HepG2 (cell line): Measurements from ENCODE around the gene TCF25. TPM values are rescaled to one million over a fixed set of nuclear protein-coding genes. Genes with fewer than 3 reads are reported as not detected.
"Not testable (repeated sequence)": the region's sequence is repeated elsewhere in the genome, so short reads cannot be mapped to it uniquely, and the experiment has no call there.

Source experiments
- ATAC-seq: fragments of 200-7000 bp; cut with Tn5 transposase; 3 replicates; pipeline ENCODE4 v1.9.1; 2020; ENCODE audit warnings: mild to moderate bottlenecking, moderate library complexity
- BruUV-seq: library from RNA; stranded (reverse); fragments of 400-500 nt; replicated peaks from 2 replicates; lab custom pipeline; 2021; lab: Mats Ljungman, UMichigan
- CTCF ChIA-PET: fragments of 300-600 bp; formaldehyde crosslinking; extraction: SDS; loops from one replicate; lab custom pipeline; 2021; ENCODE audit warnings: low total read pairs, inconsistent platforms, low intra/inter-chr PET ratio; lab: Yijun Ruan, JAX
- POLR2A ChIA-PET: fragments of 350-600 bp; sonication (Branson Sonifier 250); formaldehyde crosslinking; loops from one replicate; lab custom pipeline; 2020; ENCODE audit warnings: antibody characterized with exemption, inconsistent platforms; lab: Yijun Ruan, JAX
- DNase-seq: peaks from one replicate; pipeline ENCODE4 v3.0.0-alpha.2; 2015; ENCODE audit warnings: low spot score
- FAIRE-seq: peaks from 3 replicates; lab custom pipeline; 2011; peaks lifted over from hg19 to GRCh38; lab: Jason Lieb, UNC
- H2AFZ ChIP-seq: one replicate; pipeline ENCODE4 v1.6.1; 2011; ENCODE audit warnings: low read length, inconsistent platforms
- H3K27ac ChIP-seq: fragments of 300-600 bp; 3 replicates; pipeline ENCODE4 v1.8.0; 2011; ENCODE audit warnings: mixed run types, mild to moderate bottlenecking, mixed read lengths, low read length, inconsistent platforms; ENCODE audit not compliant: insufficient read depth; ENCODE audit errors: extremely low read length
- H3K27me3 ChIP-seq, 2 experiments: fragments of 200-600 bp in 1 of 2; 2 replicates in 1 of 2; 3 replicates in 1 of 2; pipeline versions ENCODE4 v1.6.0 to v1.8.0; 2011; ENCODE audit warnings: low read length in 2 of 2, mild to moderate bottlenecking in 2 of 2, moderate library complexity in 2 of 2, inconsistent platforms in 1 of 2; ENCODE audit not compliant: insufficient read depth in 2 of 2, control insufficient read depth in 1 of 2
- H3K36me3 ChIP-seq, 2 experiments: fragments of 200-600 bp in 1 of 2; replicated peaks in 1 of 2; 2 replicates in 1 of 2; 3 replicates in 1 of 2; pipeline versions ENCODE4 v1.5.1 to v1.8.0; 2011; ENCODE audit warnings: low read length in 2 of 2, inconsistent platforms in 1 of 2; ENCODE audit not compliant: insufficient read depth in 2 of 2, control insufficient read depth in 1 of 2
- H3K4me1 ChIP-seq: 2 replicates; pipeline ENCODE4 v1.5.1; 2012; ENCODE audit warnings: low read length, inconsistent platforms; ENCODE audit not compliant: insufficient read depth
- H3K4me2 ChIP-seq: 2 replicates; pipeline ENCODE4 v1.6.0; 2011; ENCODE audit warnings: low read depth, low read length, inconsistent platforms
- H3K4me3 ChIP-seq, 3 experiments: fragments of 200-600 bp in 1 of 3; sonication (generic), shearing (Covaris generic) in 1 of 3; replicated peaks in 1 of 3; 2 replicates each; pipeline ENCODE4 v1.5.1; 2011 to 2016; ENCODE audit warnings: low read length in 3 of 3, inconsistent platforms in 2 of 3, low read depth in 2 of 3, mild to moderate bottlenecking in 2 of 3, control low read depth in 1 of 3, mixed read lengths in 1 of 3; ENCODE audit not compliant: insufficient read depth in 1 of 3
- H3K79me2 ChIP-seq: one replicate; pipeline ENCODE4 v1.6.1; 2011; ENCODE audit warnings: low read length, inconsistent platforms; ENCODE audit not compliant: insufficient read depth
- H3K9ac ChIP-seq: 2 replicates; pipeline ENCODE4 v1.6.0; 2011; ENCODE audit warnings: mild to moderate bottlenecking, low read depth, low read length, inconsistent platforms; ENCODE audit not compliant: insufficient read depth
- H3K9me3 ChIP-seq: 2 replicates; pipeline ENCODE4 v1.5.1; 2012; ENCODE audit warnings: mild to moderate bottlenecking, low read length
- H4K20me1 ChIP-seq: 2 replicates; pipeline ENCODE4 v1.6.0; 2011; ENCODE audit warnings: inconsistent platforms, mild to moderate bottlenecking, low read length, moderate library complexity; ENCODE audit not compliant: insufficient read depth
- AGO2 ChIP-seq: fragments of 200-400 bp; formaldehyde crosslinking; optimal IDR thresholded peaks from 2 replicates; pipeline ENCODE3; 2017; ENCODE audit warnings: mild to moderate bottlenecking, low read depth, low read length, moderate library complexity
- FOXA1 ChIP-seq, 2 experiments: fragments of 450-650 bp in 1 of 2; sonication (generic) in 1 of 2; formaldehyde crosslinking in 1 of 2; IDR thresholded peaks; 2 replicates each; pipeline versions ENCODE4 v1.4.0 to v1.6.1; 2016 to 2020; ENCODE audit warnings: missing genetic modification reagents in 1 of 2
- POLR2AphosphoS5 ChIP-seq: IDR thresholded peaks from 2 replicates; pipeline ENCODE4 v1.6.1; 2012; ENCODE audit warnings: low read depth, low read length
- RBFOX2 ChIP-seq: fragments of 200-400 bp; formaldehyde crosslinking; IDR thresholded peaks from 2 replicates; pipeline ENCODE4 v1.6.1; 2017; ENCODE audit warnings: low read depth, mild to moderate bottlenecking, low read length
- RBM22 ChIP-seq: fragments of 200-400 bp; formaldehyde crosslinking; optimal IDR thresholded peaks from 2 replicates; pipeline ENCODE3; 2017; ENCODE audit warnings: mild to moderate bottlenecking, low read length, moderate library complexity
- ZNF121 ChIP-seq: sonication (generic); formaldehyde crosslinking; IDR thresholded peaks from 2 replicates; pipeline ENCODE4 v1.5.0; 2020; ENCODE audit warnings: mild to moderate bottlenecking, missing genetic modification reagents
- WGBS: methylation state at CpG from one replicate; pipeline ENCODE4 v1.1.6; 2017; ENCODE audit warnings: low lambda C conversion rate; 5-methylcytosine and 5-hydroxymethylcytosine counted together
- in situ Hi-C: cut with HindIII; loops from 2 replicates; pipeline ENCODE4 v1.10.0; 2017; ENCODE audit warnings: low pct_unique_long_range_greater_than_20kb; ENCODE audit not compliant: extremely low pct_ligation_motif_present
- intact Hi-C: fragments of 100-400 bp; cut with micrococcal nuclease; formaldehyde crosslinking; loops from one replicate; pipeline ENCODE4 v1.10.0; 2022; ENCODE audit not compliant: unreplicated experiment
- polyA plus RNA-seq, 8 experiments: library from polyadenylated mRNA; depleted of rRNA in 3 of 8; stranded (reverse) in 7 of 8; unstranded in 1 of 8; fragments of >200 nt; fragmentation: Illumina TruSeq in 4 of 8; extraction: Trizol in 4 of 8; gene quantifications; 2 replicates each; pipeline versions ENCODE4 v1.2.1 to v1.2.3, GENCODE V29; 2011 to 2016; ENCODE audit warnings: low read depth in 4 of 8, missing spikeins in 1 of 8, mixed read lengths in 1 of 8; ENCODE audit not compliant: insufficient read depth in 1 of 8
- total RNA-seq, 5 experiments: library from RNA; depleted of rRNA; stranded (reverse); fragments of >200 nt; fragmentation: Illumina TruSeq; extraction: Trizol; gene quantifications; 2 replicates each; pipeline ENCODE4 v1.2.3, GENCODE V29; 2016; ENCODE audit warnings: low read depth in 1 of 5
- TF ChIP-seq, protein P1 (sequence below): sonication (generic); formaldehyde crosslinking; IDR thresholded peaks from 2 replicates; pipeline ENCODE4 v1.5.0; 2020; ENCODE audit warnings: mild to moderate bottlenecking, missing genetic modification reagents
- TF ChIP-seq, protein P2 (sequence below): sonication (generic); formaldehyde crosslinking; IDR thresholded peaks from 2 replicates; pipeline ENCODE4 v1.4.0; 2020; ENCODE audit warnings: missing genetic modification reagents, borderline replicate concordance

The TCF25 gene
- total and polyA plus RNA-seq, 2 of the 13 experiments (the other 11 are each of a cell fraction or from before 2014, with no cell fraction given): 138 to 206 TPM

DNA sequence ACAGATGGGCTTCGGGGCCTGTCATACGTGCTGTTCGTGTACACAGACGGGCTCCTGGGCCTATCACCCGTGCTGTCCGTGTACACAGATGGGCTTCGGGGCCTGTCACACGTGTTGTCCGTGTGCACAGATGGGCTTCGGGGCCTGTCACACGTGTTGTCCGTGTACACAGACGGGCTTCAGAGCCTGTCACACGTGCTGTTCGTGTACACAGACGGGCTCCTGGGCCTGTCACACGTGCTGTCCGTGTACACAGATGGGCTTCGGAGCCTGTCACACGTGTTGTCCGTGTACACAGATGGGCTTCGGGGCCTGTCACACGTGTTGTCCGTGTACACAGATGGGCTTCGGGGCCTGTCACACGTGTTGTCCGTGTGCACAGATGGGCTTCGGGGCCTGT is 5.7 kb downstream of the TCF25 start:
- H3K9ac ChIP-seq, H3K9me3 ChIP-seq, BruUV-seq, in situ Hi-C loops, H3K27ac ChIP-seq, H3K27me3 ChIP-seq, POLR2A ChIA-PET, FAIRE-seq, intact Hi-C loops, H2AFZ ChIP-seq, H3K4me2 ChIP-seq, CTCF ChIA-PET, DNase-seq, H3K4me3 ChIP-seq, ATAC-seq: not testable (repeated sequence)
- H3K36me3 ChIP-seq: peaks cover 32 to 61% of the 10 kb centered on the region in 2 experiments
- peaks cover 79% of the 10 kb centered on the region for H3K79me2 ChIP-seq
- 98% methylated on average over 24 of the region's 28 CpGs for WGBS
- H3K4me1 ChIP-seq: peaks cover 18% of the 10 kb centered on the region
- H4K20me1 ChIP-seq: peaks cover 32% of the 10 kb centered on the region
- TF ChIP-seq AGO2: peak; percentile 54
- TF ChIP-seq RBFOX2: peak; percentile 55

DNA sequence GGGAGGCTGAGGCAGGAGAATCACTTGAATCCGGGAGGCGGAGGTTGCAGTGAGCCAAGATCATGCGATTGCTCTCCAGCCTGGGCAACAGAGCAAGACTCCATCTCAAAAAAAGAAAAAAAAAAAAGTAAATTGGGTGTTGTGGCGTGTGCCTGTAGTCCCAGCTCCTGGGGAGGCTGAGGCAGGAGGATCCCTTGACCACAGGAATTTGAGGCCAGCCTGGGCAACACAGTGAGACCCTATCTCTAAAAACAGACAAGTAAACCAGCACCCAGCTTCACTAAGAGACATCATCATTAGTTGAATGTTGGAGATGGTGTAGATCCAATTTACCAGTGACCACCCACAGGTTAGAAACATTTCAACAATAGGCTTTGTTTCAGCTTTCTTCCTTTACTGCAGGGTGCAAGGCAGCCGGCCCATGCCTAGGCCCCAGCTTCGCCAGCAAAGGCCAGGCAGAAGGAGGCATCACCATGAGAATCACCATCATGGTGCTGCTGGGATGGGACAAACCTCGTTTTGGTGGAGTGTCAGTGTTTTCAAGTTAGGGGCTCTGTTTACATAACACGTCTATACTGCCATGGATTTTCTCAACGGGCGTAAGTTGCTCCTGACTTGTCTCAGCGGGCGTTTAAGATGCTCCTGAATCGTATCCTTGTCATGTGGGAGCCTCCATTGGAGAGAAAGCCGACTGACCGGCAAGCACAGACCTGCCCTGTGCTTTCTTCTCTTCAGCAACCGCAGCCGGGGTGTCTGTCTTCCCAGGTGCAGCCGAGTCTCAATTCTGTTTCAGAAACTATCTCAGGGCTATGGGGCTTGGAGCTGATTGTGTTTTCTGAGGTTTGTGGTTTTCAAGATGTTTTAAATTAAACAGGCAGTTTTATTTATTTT is 7.3 kb downstream of the TCF25 start:
- in situ Hi-C loops (no loop called here), intact Hi-C loops (no loop called here)
- BruUV-seq: no TSS peak
- TF ChIP-seq, protein P1, sequence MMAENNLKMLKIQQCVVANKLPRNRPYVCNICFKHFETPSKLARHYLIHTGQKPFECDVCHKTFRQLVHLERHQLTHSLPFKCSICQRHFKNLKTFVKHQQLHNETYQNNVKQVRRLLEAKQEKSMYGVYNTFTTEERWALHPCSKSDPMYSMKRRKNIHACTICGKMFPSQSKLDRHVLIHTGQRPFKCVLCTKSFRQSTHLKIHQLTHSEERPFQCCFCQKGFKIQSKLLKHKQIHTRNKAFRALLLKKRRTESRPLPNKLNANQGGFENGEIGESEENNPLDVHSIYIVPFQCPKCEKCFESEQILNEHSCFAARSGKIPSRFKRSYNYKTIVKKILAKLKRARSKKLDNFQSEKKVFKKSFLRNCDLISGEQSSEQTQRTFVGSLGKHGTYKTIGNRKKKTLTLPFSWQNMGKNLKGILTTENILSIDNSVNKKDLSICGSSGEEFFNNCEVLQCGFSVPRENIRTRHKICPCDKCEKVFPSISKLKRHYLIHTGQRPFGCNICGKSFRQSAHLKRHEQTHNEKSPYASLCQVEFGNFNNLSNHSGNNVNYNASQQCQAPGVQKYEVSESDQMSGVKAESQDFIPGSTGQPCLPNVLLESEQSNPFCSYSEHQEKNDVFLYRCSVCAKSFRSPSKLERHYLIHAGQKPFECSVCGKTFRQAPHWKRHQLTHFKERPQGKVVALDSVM (CRISPR knock-in tag): peak; percentile 57
- TF ChIP-seq RBM22: peak; percentile 52
- TF ChIP-seq FOXA1 (IDR thresholded peaks at IDR 0.05): no peak
- TF ChIP-seq FOXA1 (CRISPR knock-in tag; IDR thresholded peaks at IDR 0.05): no peak
- TF ChIP-seq POLR2AphosphoS5: 0 out of 2 replicates have a peak, but pooled peaks have one; percentile 22
- peak; percentile 89 for TF ChIP-seq ZNF121 (CRISPR knock-in tag)
- TF ChIP-seq, protein P2, sequence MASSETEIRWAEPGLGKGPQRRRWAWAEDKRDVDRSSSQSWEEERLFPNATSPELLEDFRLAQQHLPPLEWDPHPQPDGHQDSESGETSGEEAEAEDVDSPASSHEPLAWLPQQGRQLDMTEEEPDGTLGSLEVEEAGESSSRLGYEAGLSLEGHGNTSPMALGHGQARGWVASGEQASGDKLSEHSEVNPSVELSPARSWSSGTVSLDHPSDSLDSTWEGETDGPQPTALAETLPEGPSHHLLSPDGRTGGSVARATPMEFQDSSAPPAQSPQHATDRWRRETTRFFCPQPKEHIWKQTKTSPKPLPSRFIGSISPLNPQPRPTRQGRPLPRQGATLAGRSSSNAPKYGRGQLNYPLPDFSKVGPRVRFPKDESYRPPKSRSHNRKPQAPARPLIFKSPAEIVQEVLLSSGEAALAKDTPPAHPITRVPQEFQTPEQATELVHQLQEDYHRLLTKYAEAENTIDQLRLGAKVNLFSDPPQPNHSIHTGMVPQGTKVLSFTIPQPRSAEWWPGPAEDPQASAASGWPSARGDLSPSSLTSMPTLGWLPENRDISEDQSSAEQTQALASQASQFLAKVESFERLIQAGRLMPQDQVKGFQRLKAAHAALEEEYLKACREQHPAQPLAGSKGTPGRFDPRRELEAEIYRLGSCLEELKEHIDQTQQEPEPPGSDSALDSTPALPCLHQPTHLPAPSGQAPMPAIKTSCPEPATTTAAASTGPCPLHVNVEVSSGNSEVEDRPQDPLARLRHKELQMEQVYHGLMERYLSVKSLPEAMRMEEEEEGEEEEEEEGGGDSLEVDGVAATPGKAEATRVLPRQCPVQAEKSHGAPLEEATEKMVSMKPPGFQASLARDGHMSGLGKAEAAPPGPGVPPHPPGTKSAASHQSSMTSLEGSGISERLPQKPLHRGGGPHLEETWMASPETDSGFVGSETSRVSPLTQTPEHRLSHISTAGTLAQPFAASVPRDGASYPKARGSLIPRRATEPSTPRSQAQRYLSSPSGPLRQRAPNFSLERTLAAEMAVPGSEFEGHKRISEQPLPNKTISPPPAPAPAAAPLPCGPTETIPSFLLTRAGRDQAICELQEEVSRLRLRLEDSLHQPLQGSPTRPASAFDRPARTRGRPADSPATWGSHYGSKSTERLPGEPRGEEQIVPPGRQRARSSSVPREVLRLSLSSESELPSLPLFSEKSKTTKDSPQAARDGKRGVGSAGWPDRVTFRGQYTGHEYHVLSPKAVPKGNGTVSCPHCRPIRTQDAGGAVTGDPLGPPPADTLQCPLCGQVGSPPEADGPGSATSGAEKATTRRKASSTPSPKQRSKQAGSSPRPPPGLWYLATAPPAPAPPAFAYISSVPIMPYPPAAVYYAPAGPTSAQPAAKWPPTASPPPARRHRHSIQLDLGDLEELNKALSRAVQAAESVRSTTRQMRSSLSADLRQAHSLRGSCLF (CRISPR knock-in tag): no peak
- FAIRE-seq (no peak), ATAC-seq (no peak), DNase-seq (no peak)
- no peak overlapping the region for H3K4me3 ChIP-seq
- peaks cover 65% of the 10 kb centered on the region for H3K79me2 ChIP-seq
- POLR2A ChIA-PET: no interaction called here
- peaks cover 3% of the 10 kb centered on the region; the same call in 1 of the 2 replicates for H3K4me1 ChIP-seq
- 96% methylated on average over 18 of the region's 18 CpGs for WGBS
- CTCF ChIA-PET: no interaction called here
- H3K9ac ChIP-seq: no peak overlapping the region
- peaks cover 38 to 69% of the 10 kb centered on the region in 2 experiments for H3K36me3 ChIP-seq
- H2AFZ ChIP-seq: no peak overlapping the region
- H3K27ac ChIP-seq: no peak overlapping the region
- no peaks in the 10 kb centered on the region for H3K27me3 ChIP-seq
- H3K4me2 ChIP-seq: no peak overlapping the region
- no peaks in the 10 kb centered on the region for H3K9me3 ChIP-seq
- H4K20me1 ChIP-seq: peaks cover 21% of the 10 kb centered on the region
